GM20000 (cell line): ENCODE results near the gene COPS8.

Experiments used
- DNase-seq: peaks from one replicate; pipeline ENCODE4 v3.0.0; 2012; ENCODE audit warnings: low spot score
- CTCF ChIP-seq: IDR thresholded peaks from 2 replicates; pipeline ENCODE4 v1.5.1; 2012; ENCODE audit warnings: mild to moderate bottlenecking, control low read depth; ENCODE audit errors: extremely low read depth, missing control alignments

COPS8 gene

GRCh38 chr2:237137626-237138323, 52.1 kb downstream of the COPS8 start:
- no peak for DNase-seq
- TF ChIP-seq CTCF, result no peak

GRCh38 chr2:237139123-237139675, 53.5 kb downstream of the COPS8 start:
- DNase-seq, result no peak
- no peak for TF ChIP-seq CTCF

GRCh38 chr2:237140689-237141285, 55.1 kb downstream of the COPS8 start:
- no peak for DNase-seq
- no peak for TF ChIP-seq CTCF

GRCh38 chr2:237141571-237142051, 55.9 kb downstream of the COPS8 start:
- no peak for TF ChIP-seq CTCF
- DNase-seq, result no peak

- no peak for TF ChIP-seq CTCF
- no peak for DNase-seq
Observed at GRCh38 chr2:237143118-237143517, 57.4 kb downstream of the COPS8 start.

GRCh38 chr2:237143676-237144440, 58.2 kb downstream of the COPS8 start:
- no peak for TF ChIP-seq CTCF
- no peak for DNase-seq

- no peak for TF ChIP-seq CTCF
- no peak for DNase-seq
Observed at GRCh38 chr2:237144516-237144915, 58.8 kb downstream of the COPS8 start.
